Karpas-422 (cell line): ENCODE measurements around the gene RETREG2. TPM values are rescaled to one million over a fixed set of nuclear protein-coding genes. Genes with fewer than 3 reads are reported as not detected.

Experiments
- DNase-seq: peaks from one replicate; pipeline ENCODE4 v3.0.0-alpha.2; 2015
- H2AFZ ChIP-seq: fragments of 200-600 bp; sonication (generic); 2 replicates; pipeline ENCODE4 v1.6.1; 2014; ENCODE audit warnings: antibody characterized with exemption, low read length, mixed read lengths
- H3K27ac ChIP-seq: fragments of 200-600 bp; sonication (generic); 2 replicates; pipeline ENCODE4 v1.5.1; 2014; ENCODE audit warnings: mild to moderate bottlenecking, low read length, moderate library complexity
- H3K27me3 ChIP-seq: fragments of 200-600 bp; sonication (generic); 2 replicates; pipeline ENCODE4 v1.6.1; 2014; ENCODE audit warnings: low read length, mixed read lengths
- H3K36me3 ChIP-seq: fragments of 200-600 bp; sonication (generic); 2 replicates; pipeline ENCODE4 v1.6.1; 2014; ENCODE audit warnings: low read length, mixed read lengths; ENCODE audit not compliant: insufficient read depth
- H3K4me1 ChIP-seq: fragments of 200-600 bp; sonication (generic); 2 replicates; pipeline ENCODE4 v1.6.1; 2014; ENCODE audit warnings: mild to moderate bottlenecking, low read length, mixed read lengths
- H3K4me2 ChIP-seq: fragments of 200-600 bp; sonication (generic); 2 replicates; pipeline ENCODE4 v1.6.1; 2014; ENCODE audit warnings: low read length, low read depth, mild to moderate bottlenecking; ENCODE audit not compliant: poor library complexity, severe bottlenecking
- H3K4me3 ChIP-seq: fragments of 200-600 bp; sonication (generic); 2 replicates; pipeline ENCODE4 v1.5.1; 2014; ENCODE audit warnings: mild to moderate bottlenecking, antibody characterized with exemption, low read length, mixed read lengths
- H3K79me2 ChIP-seq: fragments of 200-600 bp; sonication (generic); 2 replicates; pipeline ENCODE4 v1.6.1; 2014; ENCODE audit warnings: mild to moderate bottlenecking, low read length, mixed read lengths
- H3K9ac ChIP-seq: fragments of 200-600 bp; sonication (generic); 2 replicates; pipeline ENCODE4 v1.6.0; 2014; ENCODE audit warnings: low read length
- H3K9me2 ChIP-seq: fragments of 200-600 bp; sonication (generic), shearing (Covaris generic); replicated peaks from 2 replicates; pipeline ENCODE4 v1.6.0; 2014; ENCODE audit warnings: mild to moderate bottlenecking, low read length, moderate library complexity; ENCODE audit not compliant: insufficient read depth
- H3K9me3 ChIP-seq: fragments of 300-700, 200-600 bp; sonication (generic); 2 replicates; pipeline ENCODE4 v1.6.1; 2014; ENCODE audit warnings: low read length, mixed read lengths
- H4K20me1 ChIP-seq: fragments of 200-600 bp; sonication (generic); 2 replicates; pipeline ENCODE4 v1.6.1; 2014; ENCODE audit warnings: mild to moderate bottlenecking, antibody characterized with exemption, low read length, low read depth; ENCODE audit not compliant: insufficient read depth
- total RNA-seq: library from RNA; depleted of rRNA; stranded (reverse); fragments of >200 nt; shearing (Covaris generic); gene quantifications from 2 replicates; pipeline ENCODE4 v1.2.3, GENCODE V29; 2014; ENCODE audit warnings: low replicate concordance

The RETREG2 gene
- total RNA-seq, 1 experiment from 2014 or later, result 61.1 TPM

GRCh38 chr2:219149667-219150066, 28.4 kb upstream of the RETREG2 start:
- Histone ChIP-seq H2AFZ (no peak overlapping the region), H3K27me3 (no peaks in the 10 kb centered on the region), H3K36me3 (peaks cover 6% of the 10 kb centered on the region; the same call in 1 of the 2 replicates), H3K9ac (no peak overlapping the region), H3K27ac (no peak overlapping the region), H3K4me1 (no peaks in the 10 kb centered on the region), H3K9me3 (no peaks in the 10 kb centered on the region), H3K4me2 (no peak overlapping the region), H4K20me1 (no peaks in the 10 kb centered on the region), H3K4me3 (no peak overlapping the region), H3K9me2 (no peaks in the 10 kb centered on the region), H3K79me2 (no peaks in the 10 kb centered on the region)
- DNase-seq, result no peak

- peaks cover 8% of the 10 kb centered on the region for H3K4me1 ChIP-seq
- peak; percentile 90 for DNase-seq
Observed at GRCh38 chr2:219155054-219155644, 22.9 kb upstream of the RETREG2 start.

GRCh38 chr2:219157396-219157795, 20.7 kb upstream of the RETREG2 start:
- no peak overlapping the region for H3K4me3 ChIP-seq
- H4K20me1 ChIP-seq, result no peaks in the 10 kb centered on the region
- H2AFZ ChIP-seq, result no peak overlapping the region
- H3K4me2 ChIP-seq, result no peak overlapping the region
- no peaks in the 10 kb centered on the region for H3K9me2 ChIP-seq
- no peaks in the 10 kb centered on the region for H3K27me3 ChIP-seq
- no peaks in the 10 kb centered on the region for H3K9me3 ChIP-seq
- peaks cover 20% of the 10 kb centered on the region for H3K4me1 ChIP-seq
- no peak for DNase-seq
- no peak overlapping the region for H3K27ac ChIP-seq
- H3K36me3 ChIP-seq, result peaks cover 4% of the 10 kb centered on the region; the same call in 1 of the 2 replicates
- no peak overlapping the region for H3K9ac ChIP-seq
- H3K79me2 ChIP-seq, result no peaks in the 10 kb centered on the region; the same call in 1 of the 2 replicates

More at GRCh38 chr2:219155054-219155644, 22.9 kb upstream of the RETREG2 start:
- peaks cover 4% of the 10 kb centered on the region; the same call in 1 of the 2 replicates for H3K36me3 ChIP-seq
- H2AFZ ChIP-seq, result no peak overlapping the region
- no peaks in the 10 kb centered on the region for H3K27me3 ChIP-seq
- H3K27ac ChIP-seq, result no peak overlapping the region
- no peaks in the 10 kb centered on the region for H4K20me1 ChIP-seq
- H3K9me2 ChIP-seq, result no peaks in the 10 kb centered on the region
- no peak overlapping the region for H3K4me2 ChIP-seq
- no peak overlapping the region for H3K4me3 ChIP-seq
- H3K79me2 ChIP-seq, result no peaks in the 10 kb centered on the region; the same call in 1 of the 2 replicates
- H3K9me3 ChIP-seq, result no peaks in the 10 kb centered on the region
- H3K9ac ChIP-seq, result no peak overlapping the region

GRCh38 chr2:219158025-219158424, 20.1 kb upstream of the RETREG2 start:
- H3K4me2 ChIP-seq, result no peak overlapping the region
- H3K9me2 ChIP-seq, result no peaks in the 10 kb centered on the region
- no peaks in the 10 kb centered on the region; the same call in 1 of the 2 replicates for H3K79me2 ChIP-seq
- peaks cover 3% of the 10 kb centered on the region; the same call in 1 of the 2 replicates for H3K36me3 ChIP-seq
- no peak overlapping the region for H3K9ac ChIP-seq
- no peaks in the 10 kb centered on the region for H3K9me3 ChIP-seq
- no peak overlapping the region for H2AFZ ChIP-seq
- H3K27me3 ChIP-seq, result no peaks in the 10 kb centered on the region
- no peak for DNase-seq
- no peaks in the 10 kb centered on the region for H4K20me1 ChIP-seq
- H3K4me1 ChIP-seq, result peaks cover 20% of the 10 kb centered on the region
- no peak overlapping the region for H3K4me3 ChIP-seq
- no peak overlapping the region for H3K27ac ChIP-seq

- H3K9me3 ChIP-seq, result no peaks in the 10 kb centered on the region
- H2AFZ ChIP-seq, result no peak overlapping the region; the same call in 1 of the 2 replicates
- no peaks in the 10 kb centered on the region; the same call in 1 of the 2 replicates for H3K36me3 ChIP-seq
Observed at GRCh38 chr2:219158586-219158985, 19.5 kb upstream of the RETREG2 start.

GRCh38 chr2:219159771-219160185, 18.3 kb upstream of the RETREG2 start:
- Histone ChIP-seq H3K36me3 (no peaks in the 10 kb centered on the region), H3K27ac (no peak overlapping the region; the same call in 1 of the 2 replicates), H3K9me2 (no peaks in the 10 kb centered on the region), H3K9ac (peak overlapping the region; percentile 82), H3K79me2 (no peaks in the 10 kb centered on the region; the same call in 1 of the 2 replicates), H2AFZ (peak overlapping the region; percentile 93), H3K4me2 (peak overlapping the region; percentile 99), H3K4me1 (peaks cover 20% of the 10 kb centered on the region), H3K27me3 (no peaks in the 10 kb centered on the region), H3K9me3 (no peaks in the 10 kb centered on the region), H4K20me1 (no peaks in the 10 kb centered on the region), H3K4me3 (peak overlapping the region; percentile 84)
- no peak for DNase-seq

More at GRCh38 chr2:219158586-219158985, 19.5 kb upstream of the RETREG2 start:
- H3K4me3 ChIP-seq, result no peak overlapping the region
- H3K4me1 ChIP-seq, result peaks cover 20% of the 10 kb centered on the region
- H3K9me2 ChIP-seq, result no peaks in the 10 kb centered on the region
- no peak overlapping the region for H3K9ac ChIP-seq
- H3K4me2 ChIP-seq, result no peak overlapping the region
- H3K27me3 ChIP-seq, result no peaks in the 10 kb centered on the region
- no peaks in the 10 kb centered on the region; the same call in 1 of the 2 replicates for H3K79me2 ChIP-seq
- H4K20me1 ChIP-seq, result no peaks in the 10 kb centered on the region
- H3K27ac ChIP-seq, result no peak overlapping the region
- DNase-seq, result no peak

- peak; percentile 96 for DNase-seq
- Histone ChIP-seq H3K4me2 (peak within 1 kb of the TSS; percentile 99), H3K9me2 (no peaks in the 10 kb centered on the region), H3K9ac (peak within 1 kb of the TSS; percentile 82), H2AFZ (peak within 1 kb of the TSS; percentile 93), H3K27ac (peak within 1 kb of the TSS; percentile 79), H3K79me2 (no peaks in the 10 kb centered on the region; the same call in 1 of the 2 replicates), H3K9me3 (no peaks in the 10 kb centered on the region), H3K4me3 (peak within 1 kb of the TSS; percentile 84), H4K20me1 (no peaks in the 10 kb centered on the region), H3K4me1 (peaks cover 20% of the 10 kb centered on the region), H3K36me3 (no peaks in the 10 kb centered on the region), H3K27me3 (no peaks in the 10 kb centered on the region)
Observed at GRCh38 chr2:219160186-219161017, 17.7 kb upstream of the RETREG2 start, which contains the start of gene NHEJ1. NHEJ1 (minus strand) TSS chr2:219160815; CDS start chr2:219158362, 2,453 bp downstream.

GRCh38 chr2:219161097-219161496, 17.0 kb upstream of the RETREG2 start:
- H3K79me2 ChIP-seq, result no peaks in the 10 kb centered on the region; the same call in 1 of the 2 replicates
- H3K4me3 ChIP-seq, result peak overlapping the region; percentile 84
- H3K9ac ChIP-seq, result peak overlapping the region; percentile 82
- peaks cover 20% of the 10 kb centered on the region for H3K4me1 ChIP-seq
- DNase-seq, result no peak
- H3K27me3 ChIP-seq, result no peaks in the 10 kb centered on the region
- H3K9me3 ChIP-seq, result no peaks in the 10 kb centered on the region
- H4K20me1 ChIP-seq, result no peaks in the 10 kb centered on the region
- H3K36me3 ChIP-seq, result no peaks in the 10 kb centered on the region
- peak overlapping the region; percentile 99 for H3K4me2 ChIP-seq
- H3K9me2 ChIP-seq, result no peaks in the 10 kb centered on the region
- 0 out of 2 replicates have a peak overlapping the region, but pooled peaks have one; percentile 83 for H2AFZ ChIP-seq
- no peak overlapping the region for H3K27ac ChIP-seq
